Measurements from ENCODE around the gene MAGEB1.

- TF ChIP-seq CTCF (conservative IDR thresholded peaks at IDR 0.05; ENCODE audit: low read depth, low read length) (no peak), EZH2 (IDR thresholded peaks at IDR 0.05; ENCODE audit: low read length, unreplicated experiment) (no peak), EZH2phosphoT487 (IDR thresholded peaks at IDR 0.05; ENCODE audit: borderline replicate concordance, low read length) (no peak)
Measured at GRCh38 chrX:30215357-30215843, 31.5 kb upstream of the MAGEB1 start, which contains the start of gene MAGEB2.
